Hematopoietic multipotent progenitor cell treated with erythropoietin and hydrocortisone succinate and interleukin-3 and kit ligand, for 17 days (in vitro differentiated cells): ENCODE data around the gene TYROBP.
"Not testable (repeated sequence)": the region's sequence is repeated elsewhere in the genome, so short reads cannot be mapped to it uniquely, and the experiment has no call there.

Experiments
- DNase-seq: peaks from one replicate; pipeline ENCODE4 v3.0.0-alpha.2; 2015; ENCODE audit warnings: low spot score

TYROBP gene

DNA sequence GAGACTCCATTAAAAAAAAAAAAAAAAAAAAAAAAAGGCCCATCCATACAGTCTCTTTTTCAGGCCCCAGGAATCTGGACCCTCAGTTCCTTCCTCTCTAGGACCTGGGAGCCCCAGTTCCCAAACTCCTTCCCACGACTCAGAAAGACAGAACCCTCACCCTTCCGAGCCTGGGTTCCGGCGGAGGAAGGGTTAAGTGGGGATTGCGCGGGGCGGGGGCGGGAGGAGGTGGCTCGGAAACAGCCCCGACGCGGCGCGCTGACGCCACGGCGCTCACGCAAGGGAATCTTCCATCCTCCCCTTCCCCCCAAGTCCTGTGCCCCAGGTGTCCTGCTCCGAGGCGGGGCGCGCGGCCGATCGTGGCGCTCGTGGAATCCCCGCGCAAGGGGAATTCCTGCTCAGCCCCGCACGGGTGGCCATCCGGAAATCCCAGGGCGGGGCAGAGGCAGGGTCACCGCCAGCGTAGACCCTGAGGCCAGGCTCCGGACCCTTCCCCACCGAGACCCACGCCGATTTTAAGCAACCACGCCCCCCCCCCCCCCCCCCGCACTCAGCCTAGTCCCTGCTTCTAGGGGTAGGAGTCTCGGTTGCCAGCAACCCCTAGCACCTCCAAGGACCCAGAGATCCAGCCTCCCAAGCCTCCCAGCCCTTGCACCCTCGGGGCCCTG is 8.4 kb downstream of the TYROBP start:
- DNase-seq = peak; percentile 13

DNA sequence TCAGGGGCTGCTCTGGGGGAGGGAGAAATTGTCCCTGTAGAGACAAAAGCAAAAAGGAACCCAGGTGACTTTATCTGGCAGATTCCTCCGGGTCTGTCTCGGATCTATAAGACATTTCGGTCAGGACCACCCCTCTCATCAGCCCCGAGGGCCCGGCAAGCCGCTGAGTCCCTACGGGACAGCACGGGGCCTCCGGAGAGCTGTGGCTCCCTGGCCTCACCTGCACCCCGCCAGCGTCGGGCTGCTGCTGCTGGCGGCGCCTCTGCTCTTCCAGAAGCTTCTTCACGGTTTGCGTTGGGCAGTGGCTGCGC is 9.6 kb downstream of the TYROBP start:
- DNase-seq = no peak

DNA sequence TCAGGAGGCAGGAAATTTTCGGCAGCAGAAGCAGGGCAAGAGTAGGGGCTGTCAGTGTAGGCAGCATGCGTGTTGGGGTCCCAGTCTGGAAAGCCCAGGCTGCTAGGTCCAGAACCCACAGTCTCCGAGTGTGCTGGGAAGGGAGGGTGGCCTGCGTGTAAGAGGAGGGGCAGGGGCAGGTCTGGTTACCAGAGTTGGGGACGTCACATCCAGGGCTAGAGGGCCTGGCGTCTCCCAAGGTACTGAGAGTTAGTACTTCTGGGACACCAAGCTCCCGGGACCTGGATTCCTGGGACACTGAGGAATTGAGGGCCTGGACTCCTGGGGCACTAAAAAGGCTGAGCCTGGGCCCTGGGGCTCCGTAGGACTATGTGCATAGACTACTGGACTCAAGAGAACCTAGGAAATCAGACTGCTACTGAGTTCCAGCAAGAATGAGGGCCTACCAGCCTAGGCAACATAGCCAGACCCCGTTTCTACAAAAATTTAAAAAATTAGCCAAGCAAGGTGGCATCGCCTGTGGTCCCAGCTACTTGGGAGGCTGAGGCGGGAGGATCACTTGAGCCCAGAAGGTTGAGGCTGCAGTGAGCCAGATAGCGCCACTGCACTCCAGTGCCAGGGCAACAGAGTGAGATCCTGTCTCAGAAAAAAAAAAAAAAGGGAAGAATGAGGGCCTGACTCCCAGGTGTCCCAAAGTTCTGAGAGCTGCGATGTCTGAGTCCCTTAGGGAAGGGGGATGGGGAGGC is 10.2 kb downstream of the TYROBP start:
- no peak for DNase-seq

DNA sequence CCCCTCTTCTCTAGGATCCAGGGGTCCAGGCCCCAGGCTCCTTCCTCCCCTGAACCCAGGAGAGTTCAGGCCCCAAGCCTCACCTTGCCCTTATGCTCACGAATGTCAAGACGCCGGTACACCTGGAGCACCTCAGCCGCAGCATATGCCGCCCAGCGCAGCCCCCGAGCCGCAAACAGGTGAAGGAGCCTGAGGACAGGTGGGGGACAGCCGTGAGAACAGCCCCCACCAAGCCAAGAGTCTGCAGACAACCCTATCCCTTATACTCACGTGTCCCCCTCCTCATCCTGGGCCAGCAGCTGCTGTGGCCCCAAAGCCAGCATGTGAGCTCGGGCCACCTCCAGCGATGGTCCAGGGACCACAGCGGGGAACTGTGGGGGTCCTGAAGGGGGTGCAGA is 11.5 kb downstream of the TYROBP start:
- no peak for DNase-seq

DNA sequence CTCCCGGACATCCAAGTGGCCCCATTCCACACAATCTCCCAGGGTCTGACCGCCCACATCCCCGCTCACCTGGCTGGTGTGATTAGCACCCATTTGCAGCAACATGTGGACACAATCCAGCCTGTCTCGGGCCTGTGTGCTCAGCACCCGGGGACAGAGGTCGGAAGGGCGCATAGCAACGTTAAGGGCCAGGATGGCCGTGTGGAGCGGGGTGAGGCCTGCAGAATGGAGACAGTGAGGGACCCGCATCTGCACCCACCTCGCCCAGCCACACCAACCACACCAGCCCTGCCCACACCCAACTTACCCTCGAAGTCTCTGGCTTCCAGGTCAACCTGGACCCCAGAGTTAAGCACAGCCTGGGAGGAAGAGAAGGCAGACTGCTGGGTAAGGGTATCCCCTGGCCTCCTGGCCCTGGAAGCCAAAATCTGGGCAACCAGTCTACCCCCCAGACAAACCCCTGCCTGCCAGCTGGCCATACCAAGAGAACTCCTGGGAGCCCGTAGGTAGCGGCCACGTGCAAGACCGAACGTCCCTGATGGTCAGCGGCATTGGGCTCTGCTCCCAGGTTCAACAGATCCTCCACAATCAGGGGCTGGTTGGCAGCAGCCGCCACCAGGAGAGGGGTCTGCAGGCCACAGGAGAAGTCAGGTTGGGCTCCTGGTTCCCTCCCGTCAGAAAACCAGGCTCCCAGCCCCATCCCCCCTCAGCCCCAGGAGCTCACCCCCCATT is 12.0 kb downstream of the TYROBP start:
- no peak for DNase-seq

DNA sequence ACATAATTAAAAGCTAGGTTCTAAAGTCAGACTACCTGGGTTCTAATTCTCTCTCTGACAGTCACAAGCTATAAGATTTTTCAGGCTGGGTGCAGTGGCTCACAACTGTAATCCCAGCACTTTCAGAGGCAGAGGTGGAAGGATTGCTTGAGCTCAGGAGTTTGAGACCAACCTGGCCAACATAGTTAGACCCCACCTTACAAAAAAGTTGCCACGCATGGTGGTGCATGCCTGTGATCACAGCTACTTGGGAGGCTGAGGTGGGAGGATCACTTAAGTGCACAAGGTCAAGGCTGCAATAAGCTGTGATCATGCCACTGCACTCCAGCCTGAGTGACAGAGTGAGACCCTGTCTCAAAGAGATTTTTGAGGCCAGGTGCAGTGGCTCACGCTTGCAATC is 13.8 kb downstream of the TYROBP start:
- DNase-seq = no peak

DNA sequence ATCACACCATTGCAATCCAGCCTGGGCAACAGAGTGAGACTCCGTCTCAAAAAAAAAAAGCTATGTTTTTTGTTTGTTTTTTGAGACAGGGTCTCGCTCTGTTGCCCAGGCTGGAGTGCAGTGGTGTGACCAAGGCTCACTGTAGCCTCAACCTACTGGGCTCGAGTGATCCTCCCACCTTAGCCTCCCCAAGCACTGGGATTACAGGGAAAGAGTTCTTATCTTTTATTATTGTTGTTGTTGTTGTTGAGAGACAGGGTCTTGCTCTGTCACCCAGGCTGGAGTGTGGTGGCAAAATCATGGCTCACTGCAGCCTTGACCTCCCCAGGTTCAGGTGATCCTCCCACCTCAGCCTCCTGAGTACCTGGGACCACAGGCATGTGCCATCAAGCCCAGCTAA is 16.3 kb downstream of the TYROBP start:
- DNase-seq = not testable (repeated sequence)

DNA sequence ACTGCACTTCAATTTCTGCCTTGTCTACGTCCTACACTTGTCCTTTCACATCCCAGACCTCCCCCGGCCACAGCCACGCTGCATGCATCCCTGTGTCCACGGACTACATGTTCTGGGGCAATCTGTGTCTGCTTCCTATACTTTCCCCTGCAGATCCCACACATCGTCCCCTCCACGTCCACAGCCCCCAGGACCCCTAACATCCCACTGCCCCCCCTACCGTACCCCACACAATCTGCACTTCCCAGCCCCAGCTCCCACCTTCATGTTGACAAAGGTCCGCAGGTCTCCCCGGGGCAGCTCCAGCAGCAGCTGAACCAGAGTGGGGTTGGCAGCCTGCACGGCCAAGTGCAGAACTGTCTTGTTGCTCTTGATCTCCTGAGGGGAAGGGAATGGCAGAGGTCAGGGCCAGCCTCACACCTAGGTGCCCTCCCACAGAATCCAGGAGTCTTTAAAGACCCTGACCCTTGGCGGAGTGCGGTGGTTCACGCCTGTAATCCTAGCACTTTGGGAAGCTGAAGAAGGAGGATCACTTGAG is 17.9 kb downstream of the TYROBP start:
- no peak for DNase-seq

DNA sequence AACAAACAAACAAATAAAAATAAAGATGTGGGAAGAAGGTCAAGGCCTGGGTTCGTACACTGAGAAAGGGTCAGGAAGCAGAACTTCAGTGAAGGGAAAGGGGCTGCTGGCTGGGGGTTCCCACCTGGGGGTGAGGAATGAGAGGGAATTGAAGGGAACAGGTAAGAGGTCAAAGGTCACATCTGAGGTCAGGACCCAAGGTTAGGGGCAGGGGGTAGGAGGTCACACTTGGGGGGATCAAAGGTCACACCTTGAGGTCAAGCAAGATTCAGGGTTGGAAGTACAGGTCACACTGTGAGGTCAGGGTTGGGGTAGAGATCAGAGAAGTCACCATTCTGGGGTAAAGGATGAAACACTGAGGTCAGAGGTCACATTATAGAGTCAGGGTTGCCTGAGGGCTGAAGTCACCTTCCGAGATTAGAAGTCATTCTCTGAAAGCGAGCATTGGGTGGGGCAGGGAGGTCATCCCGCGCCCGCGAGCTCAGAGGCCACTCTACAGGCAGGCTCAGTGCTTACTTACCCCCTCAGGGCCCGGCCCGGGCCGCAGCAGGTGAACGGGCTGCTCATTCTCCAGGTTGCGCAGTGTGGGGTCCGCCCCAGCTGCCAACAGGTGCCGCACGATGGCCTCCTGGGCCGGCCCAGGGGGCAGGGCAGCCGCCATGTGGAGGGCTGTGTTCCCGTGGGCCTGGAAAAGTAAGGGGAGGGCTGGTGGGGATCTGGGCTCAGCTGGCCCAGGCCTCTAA is 18.6 kb downstream of the TYROBP start:
- no peak for DNase-seq

DNA sequence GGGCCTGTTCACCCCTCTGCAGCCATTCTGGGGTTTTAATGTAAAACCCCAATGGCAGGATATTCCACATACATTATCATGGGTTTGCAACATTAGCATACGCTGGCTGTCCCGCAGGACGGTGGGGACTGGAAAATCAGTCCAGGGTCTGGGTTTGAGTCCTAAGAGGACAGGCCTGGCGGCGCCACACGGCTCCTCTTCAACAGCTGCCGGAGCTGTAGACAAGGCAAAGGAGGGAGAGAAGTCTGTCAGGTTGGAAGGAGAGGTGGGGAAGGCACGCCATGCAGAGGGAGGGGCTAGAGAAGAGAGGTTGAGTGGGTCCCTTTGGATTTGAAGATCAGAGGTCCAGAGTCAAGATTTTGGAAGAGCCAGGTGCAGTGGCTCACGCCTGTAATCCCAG is 19.7 kb downstream of the TYROBP start:
- no peak for DNase-seq

DNA sequence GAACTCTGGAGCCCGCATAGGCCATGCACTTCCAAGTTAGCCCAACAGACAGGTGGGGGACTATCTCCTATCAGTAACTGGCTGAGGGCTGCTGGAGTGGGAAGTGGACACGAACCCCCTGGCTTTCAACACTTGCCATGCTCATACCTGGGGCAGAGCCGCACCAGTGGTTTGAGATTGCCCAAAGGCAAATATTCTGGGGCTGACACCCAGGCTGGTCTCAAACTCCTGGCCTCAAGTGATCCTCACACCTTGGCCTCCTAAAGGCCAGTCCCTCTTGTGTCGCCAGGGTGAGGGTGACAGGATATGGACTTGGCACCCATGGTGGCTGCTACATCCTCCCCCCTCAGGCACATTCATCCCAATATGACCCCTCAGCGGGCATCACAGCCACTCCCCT is 20.9 kb downstream of the TYROBP start:
- no peak for DNase-seq

DNA sequence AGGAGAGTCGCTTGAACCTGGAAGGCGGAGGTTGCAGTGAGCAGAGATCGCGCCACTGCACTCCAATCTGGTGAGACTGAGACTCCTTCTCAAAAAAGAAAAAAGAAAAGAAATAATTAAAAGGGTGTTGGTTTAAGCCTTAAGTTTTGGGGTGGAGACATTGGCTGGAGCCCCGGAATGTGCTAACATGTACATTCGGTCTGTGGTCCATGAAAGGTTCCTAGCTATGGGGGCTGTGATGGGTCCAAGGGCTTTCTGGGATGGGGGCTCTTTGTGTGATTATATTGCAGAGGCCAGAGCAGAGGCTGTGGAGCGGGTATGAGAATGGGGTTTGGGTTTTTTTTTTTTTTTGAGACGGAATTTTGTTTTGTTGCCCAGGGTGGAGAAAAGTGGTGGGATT is 22.2 kb downstream of the TYROBP start:
- no peak for DNase-seq

DNA sequence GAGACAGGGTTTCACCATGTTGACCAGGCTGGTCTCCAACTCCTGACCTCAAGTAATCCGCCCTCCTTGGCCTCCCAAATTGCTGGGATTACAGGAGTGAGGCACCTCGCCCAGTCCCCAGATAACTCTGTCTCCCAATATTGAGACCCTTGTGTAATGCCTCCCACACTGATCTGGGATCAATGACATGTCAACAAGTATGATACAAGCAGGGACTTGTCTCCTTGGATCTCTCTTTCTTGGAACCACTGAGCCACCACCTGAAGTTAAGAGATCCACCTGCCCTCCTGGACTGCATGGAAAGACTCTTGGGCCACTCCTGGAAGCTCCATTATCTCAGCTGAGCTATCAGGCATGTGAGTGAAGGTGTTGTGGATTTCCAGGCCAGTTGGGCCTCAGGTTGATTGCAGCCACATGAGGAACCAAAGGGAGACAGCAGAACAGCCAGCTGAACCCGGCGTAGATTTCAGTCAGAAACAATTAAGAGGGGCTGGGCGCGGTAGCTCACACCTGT is 22.8 kb downstream of the TYROBP start:
- DNase-seq = no peak

DNA sequence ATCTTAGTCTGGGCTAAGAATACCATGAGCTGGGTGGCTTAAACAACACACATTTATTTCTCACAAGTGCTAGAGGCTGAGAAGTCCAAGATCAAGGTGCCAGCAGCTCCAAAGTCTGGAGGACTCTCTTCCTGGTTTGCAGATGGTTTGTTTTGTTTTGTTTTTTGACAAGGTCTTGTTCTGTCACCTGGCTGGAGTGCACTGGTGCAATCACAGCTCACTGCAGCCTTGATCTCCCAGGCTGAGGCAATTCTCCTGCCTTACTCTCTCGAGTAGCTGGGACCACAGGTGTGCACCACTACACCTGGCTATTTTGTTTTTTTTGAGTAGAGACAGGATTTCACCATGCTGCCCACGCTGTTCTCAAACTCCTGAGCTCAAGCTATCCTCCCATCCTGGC is 24.2 kb downstream of the TYROBP start:
- DNase-seq = no peak

DNA sequence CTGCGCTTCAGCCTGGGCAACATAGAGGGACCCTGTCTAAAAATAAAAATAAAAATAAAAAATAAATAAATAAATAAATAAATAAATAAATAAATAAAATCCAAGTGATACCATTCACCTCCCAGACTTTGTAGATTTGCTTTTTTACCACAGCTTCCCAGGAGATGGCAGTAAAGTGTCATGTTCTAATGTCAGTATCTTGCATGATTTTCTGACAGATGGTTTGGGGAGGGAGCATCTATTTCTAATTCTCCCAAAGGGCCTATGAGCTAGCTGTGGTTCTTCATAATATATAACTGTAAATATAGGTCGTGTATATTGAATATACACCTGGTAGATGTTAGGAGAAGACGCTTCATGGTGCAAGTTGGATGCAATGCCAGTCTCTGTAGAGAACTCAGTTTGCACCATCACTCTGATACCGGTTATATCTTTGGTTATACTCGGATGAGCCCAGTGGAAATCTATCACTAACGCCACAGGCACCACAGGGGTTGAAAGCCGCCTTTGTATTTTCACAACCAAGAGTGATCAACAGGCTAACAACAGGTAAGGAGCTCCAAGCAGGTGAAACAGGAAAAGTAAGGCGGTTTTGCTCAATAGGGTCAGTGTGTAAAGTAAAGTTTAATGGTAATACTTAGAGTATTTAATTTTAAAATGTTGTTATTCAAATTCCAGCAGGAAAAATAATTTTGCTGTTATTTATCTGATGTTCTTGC is 25.8 kb downstream of the TYROBP start:
- peak; percentile 40 for DNase-seq

DNA sequence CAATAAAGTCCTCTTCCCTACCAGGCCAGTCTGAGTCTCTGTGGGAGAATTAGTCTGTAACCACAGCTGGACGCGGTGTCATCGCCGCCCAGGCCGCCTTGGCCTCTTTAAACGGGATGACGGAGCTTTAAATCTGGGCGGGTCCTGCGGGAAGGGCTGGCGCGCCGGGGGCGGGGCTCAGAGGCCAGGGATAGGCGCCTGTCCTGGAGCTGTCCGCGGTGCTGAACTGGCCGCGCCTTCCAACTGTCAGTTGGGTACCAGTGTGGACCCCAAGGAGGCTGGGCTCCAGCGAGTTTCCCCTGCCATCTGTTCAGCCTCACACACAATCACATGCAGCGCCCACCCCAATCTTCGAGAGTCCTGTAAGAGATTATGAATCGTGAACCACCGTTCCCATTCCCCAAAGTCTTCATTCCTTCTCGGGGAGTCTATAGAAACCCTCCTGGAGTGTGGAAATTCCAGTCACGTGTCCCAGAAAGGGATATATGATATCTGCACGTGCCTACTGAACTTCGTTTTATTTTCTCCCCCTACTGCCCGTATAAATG is 28.3 kb downstream of the TYROBP start:
- DNase-seq = peak; percentile 42

DNA sequence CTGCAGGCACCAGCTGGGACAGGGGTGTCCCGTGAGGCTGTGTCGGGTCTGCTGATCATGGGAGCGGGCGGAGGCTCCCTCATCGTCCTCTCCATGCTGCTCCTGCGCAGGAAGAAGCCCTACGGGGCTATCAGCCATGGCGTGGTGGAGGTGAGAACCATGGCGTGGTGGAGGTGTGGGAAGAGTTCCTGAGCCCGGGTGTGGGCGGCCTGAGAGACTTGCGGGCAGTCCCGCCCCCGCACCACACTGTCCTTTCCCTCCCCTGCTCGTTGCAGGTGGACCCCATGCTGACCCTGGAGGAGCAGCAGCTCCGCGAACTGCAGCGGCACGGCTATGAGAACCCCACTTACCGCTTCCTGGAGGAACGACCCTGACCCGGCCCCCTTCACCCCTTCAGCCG is 29.0 kb downstream of the TYROBP start:
- DNase-seq = no peak

DNA sequence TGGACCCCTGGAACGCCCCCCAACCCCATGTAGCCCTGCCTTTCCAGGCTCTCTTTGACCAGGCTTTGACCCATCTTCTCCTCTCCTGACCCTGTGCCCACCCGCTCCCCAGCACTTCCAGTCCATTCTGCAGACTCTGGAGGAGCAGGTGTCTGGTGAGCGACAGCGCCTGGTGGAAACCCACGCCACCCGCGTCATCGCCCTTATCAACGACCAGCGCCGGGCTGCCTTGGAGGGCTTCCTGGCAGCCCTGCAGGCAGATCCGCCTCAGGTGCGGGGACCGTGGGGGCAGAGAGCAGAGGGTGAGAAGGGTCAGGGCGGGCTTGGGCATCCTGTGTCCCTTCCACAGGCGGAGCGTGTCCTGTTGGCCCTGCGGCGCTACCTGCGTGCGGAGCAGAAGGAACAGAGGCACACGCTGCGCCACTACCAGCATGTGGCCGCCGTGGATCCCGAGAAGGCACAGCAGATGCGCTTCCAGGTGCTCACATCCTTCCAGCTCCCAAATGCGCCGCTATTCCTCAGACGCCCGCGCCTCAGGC is 33.6 kb downstream of the TYROBP start:
- no peak for DNase-seq

DNA sequence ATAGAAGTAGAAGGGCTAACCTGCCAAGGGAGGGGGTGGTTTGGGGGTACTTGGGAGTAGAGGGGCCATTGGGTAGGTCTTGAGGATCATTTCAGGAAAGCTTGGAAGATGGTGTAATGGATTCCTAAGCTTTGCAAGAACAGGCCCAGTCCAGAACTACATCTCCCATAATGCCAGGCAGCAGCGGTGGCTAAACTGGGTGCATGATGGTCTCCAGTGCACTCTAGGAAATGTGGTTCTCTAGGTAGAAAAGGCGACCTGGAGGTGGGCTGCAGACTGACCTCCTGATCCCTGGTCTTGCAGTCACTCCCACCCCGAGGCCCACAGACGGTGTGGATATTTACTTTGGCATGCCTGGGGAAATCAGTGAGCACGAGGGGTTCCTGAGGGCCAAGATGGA is 35.9 kb downstream of the TYROBP start:
- DNase-seq = no peak

DNA sequence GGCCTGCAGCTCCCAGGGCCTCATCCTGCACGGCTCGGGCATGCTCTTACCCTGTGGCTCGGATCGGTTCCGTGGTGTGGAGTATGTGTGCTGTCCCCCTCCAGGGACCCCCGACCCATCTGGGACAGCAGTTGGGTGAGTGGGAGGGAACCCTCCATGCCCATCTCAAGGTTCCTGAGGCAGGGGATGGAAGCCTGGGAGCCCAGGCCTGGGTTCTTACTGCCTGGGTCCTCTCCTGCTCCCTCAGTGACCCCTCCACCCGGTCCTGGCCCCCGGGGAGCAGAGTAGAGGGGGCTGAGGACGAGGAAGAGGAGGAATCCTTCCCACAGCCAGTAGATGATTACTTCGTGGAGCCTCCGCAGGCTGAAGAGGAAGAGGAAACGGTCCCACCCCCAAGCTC is 36.5 kb downstream of the TYROBP start:
- DNase-seq = no peak

DNA sequence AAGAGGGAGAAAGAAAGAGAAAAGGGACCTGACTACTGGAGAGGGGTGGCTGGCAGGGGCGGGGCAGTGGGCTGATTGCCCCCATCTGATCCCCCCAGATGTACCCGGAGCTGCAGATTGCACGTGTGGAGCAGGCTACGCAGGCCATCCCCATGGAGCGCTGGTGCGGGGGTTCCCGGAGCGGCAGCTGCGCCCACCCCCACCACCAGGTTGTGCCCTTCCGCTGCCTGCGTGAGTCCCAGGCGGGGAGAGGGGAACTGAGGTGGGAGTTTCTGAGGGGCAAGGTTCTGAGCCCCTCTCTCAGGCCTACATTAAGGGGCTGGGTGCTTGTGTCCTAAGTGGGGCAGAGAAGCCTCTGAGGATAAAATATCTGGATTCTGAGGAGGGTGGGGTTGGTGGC is 37.3 kb downstream of the TYROBP start:
- DNase-seq = no peak
